Urinary bladder (tissue), 4 donors: ENCODE results near the gene PANK4. TPM values are rescaled to one million over a fixed set of nuclear protein-coding genes. Genes with fewer than 3 reads are reported as not detected.

ENCODE experiments used
- DNase-seq: peaks from one replicate; pipeline ENCODE4 v3.0.0-alpha.2; 2015; ENCODE audit errors: extremely low spot score
- H3K27ac ChIP-seq: one replicate; pipeline ENCODE4 v1.5.1; 2013; ENCODE audit warnings: low read depth, mild to moderate bottlenecking, moderate library complexity
- H3K36me3 ChIP-seq: one replicate; pipeline ENCODE4 v1.6.1; 2013; ENCODE audit warnings: mild to moderate bottlenecking, moderate library complexity; ENCODE audit not compliant: insufficient read depth
- H3K4me1 ChIP-seq: one replicate; pipeline ENCODE4 v1.6.1; 2013; ENCODE audit warnings: mild to moderate bottlenecking, moderate library complexity; ENCODE audit not compliant: insufficient read depth
- H3K4me3 ChIP-seq: one replicate; pipeline ENCODE4 v1.5.1; 2013; ENCODE audit warnings: low read depth, low read length
- WGBS: extraction: QIAGEN DNeasy Blood & Tissue Kit; methylation state at CpG from one replicate; pipeline ENCODE4 v1.1.7; 2013; 5-methylcytosine and 5-hydroxymethylcytosine counted together
- polyA plus RNA-seq: library from polyadenylated mRNA; stranded (reverse); fragments of 200-250 nt; gene quantifications from one replicate; pipeline ENCODE4 v1.2.3, GENCODE V29; 2013
- total RNA-seq: library from RNA; depleted of rRNA; stranded (reverse); fragments of >200 nt; gene quantifications from one replicate; pipeline ENCODE4 v1.2.3, GENCODE V29; 2014
- donor health status: healthy with polysubstance abuse.
- donor health status: healthy.

The PANK4 gene
- total and polyA plus RNA-seq, 2 donors: 19.2 to 28.6 TPM

GRCh38 chr1:2470290-2471158, 55.9 kb downstream of the PANK4 start:
- Histone ChIP-seq H3K27ac (no peak overlapping the region), H3K4me1 (no peaks in the 10 kb centered on the region), H3K4me3 (no peak overlapping the region), H3K36me3 (no peaks in the 10 kb centered on the region)
- DNase-seq: no peak
- 35% methylated on average over 27 of the region's 27 CpGs for WGBS

- no peak overlapping the region for H3K4me3 ChIP-seq
- 59% methylated on average over 25 of the region's 25 CpGs for WGBS
- no peaks in the 10 kb centered on the region for H3K36me3 ChIP-seq
- H3K4me1 ChIP-seq: no peaks in the 10 kb centered on the region
- H3K27ac ChIP-seq: no peak overlapping the region
- DNase-seq: no peak
Observed at GRCh38 chr1:2469103-2469940, 57.1 kb downstream of the PANK4 start.

- no peaks in the 10 kb centered on the region for H3K36me3 ChIP-seq
- no peak overlapping the region for H3K4me3 ChIP-seq
- no peak for DNase-seq
- no peaks in the 10 kb centered on the region for H3K4me1 ChIP-seq
- no peak overlapping the region for H3K27ac ChIP-seq
- 72% methylated on average over 10 of the region's 10 CpGs for WGBS
Observed at GRCh38 chr1:2468540-2468939, 57.9 kb downstream of the PANK4 start.

- Histone ChIP-seq H3K27ac (no peak overlapping the region), H3K4me3 (no peak overlapping the region), H3K4me1 (no peaks in the 10 kb centered on the region), H3K36me3 (no peaks in the 10 kb centered on the region)
- DNase-seq: no peak
- WGBS: 26% methylated on average over 14 of the region's 14 CpGs
Observed at GRCh38 chr1:2468041-2468472, 58.3 kb downstream of the PANK4 start.

GRCh38 chr1:2466958-2467554, 59.3 kb downstream of the PANK4 start:
- no peak overlapping the region for H3K4me3 ChIP-seq
- no peaks in the 10 kb centered on the region for H3K4me1 ChIP-seq
- DNase-seq: no peak
- WGBS: 3% methylated on average over 30 of the region's 30 CpGs
- H3K27ac ChIP-seq: no peak overlapping the region
- no peaks in the 10 kb centered on the region for H3K36me3 ChIP-seq

GRCh38 chr1:2466270-2466665, 60.1 kb downstream of the PANK4 start:
- 63% methylated on average over 12 of the region's 12 CpGs for WGBS
- Histone ChIP-seq H3K27ac (no peak overlapping the region), H3K4me3 (no peak overlapping the region), H3K36me3 (no peaks in the 10 kb centered on the region), H3K4me1 (no peaks in the 10 kb centered on the region)
- DNase-seq: no peak

GRCh38 chr1:2465371-2466269, 60.8 kb downstream of the PANK4 start:
- Histone ChIP-seq H3K4me1 (no peaks in the 10 kb centered on the region), H3K4me3 (no peak overlapping the region), H3K27ac (no peak overlapping the region), H3K36me3 (no peaks in the 10 kb centered on the region)
- DNase-seq: no peak
- 80% methylated on average over 33 of the region's 33 CpGs for WGBS

GRCh38 chr1:2463396-2463795, 63.0 kb downstream of the PANK4 start:
- no peak overlapping the region for H3K27ac ChIP-seq
- no peaks in the 10 kb centered on the region for H3K36me3 ChIP-seq
- no peaks in the 10 kb centered on the region for H3K4me1 ChIP-seq
- no peak overlapping the region for H3K4me3 ChIP-seq
- DNase-seq: no peak
- WGBS: 20% methylated on average over 17 of the region's 17 CpGs

- Histone ChIP-seq H3K4me3 (no peak overlapping the region), H3K36me3 (no peaks in the 10 kb centered on the region), H3K4me1 (no peaks in the 10 kb centered on the region), H3K27ac (no peak overlapping the region)
- WGBS: 44% methylated on average over 15 of the region's 15 CpGs
- DNase-seq: no peak
Observed at GRCh38 chr1:2462819-2463218, 63.6 kb downstream of the PANK4 start.

- 77% methylated on average over 18 of the region's 18 CpGs for WGBS
- no peaks in the 10 kb centered on the region for H3K4me1 ChIP-seq
- no peak overlapping the region for H3K4me3 ChIP-seq
- DNase-seq: no peak
- no peak overlapping the region for H3K27ac ChIP-seq
- H3K36me3 ChIP-seq: no peaks in the 10 kb centered on the region
Observed at GRCh38 chr1:2460996-2461751, 65.2 kb downstream of the PANK4 start.

GRCh38 chr1:2460203-2460602, 66.2 kb downstream of the PANK4 start:
- WGBS: 68% methylated on average over 8 of the region's 8 CpGs
- no peak overlapping the region for H3K4me3 ChIP-seq
- no peak overlapping the region for H3K27ac ChIP-seq
- no peak for DNase-seq
- H3K4me1 ChIP-seq: no peaks in the 10 kb centered on the region
- no peaks in the 10 kb centered on the region for H3K36me3 ChIP-seq

- Histone ChIP-seq H3K27ac (no peak overlapping the region), H3K4me3 (no peak overlapping the region), H3K4me1 (no peaks in the 10 kb centered on the region), H3K36me3 (no peaks in the 10 kb centered on the region)
- no peak for DNase-seq
- 38% methylated on average over 23 of the region's 23 CpGs for WGBS
Observed at GRCh38 chr1:2459757-2460156, 66.6 kb downstream of the PANK4 start.
